Suppressor macrophage treated with lipopolysaccharide for 1 hour (primary cell): Measurements from ENCODE around the gene STEAP1.

Experiments
- DNase-seq, 3 donors: peaks; one replicate each; pipeline ENCODE4 v3.0.0-alpha.2; 2020 to 2022

STEAP1 gene

DNA sequence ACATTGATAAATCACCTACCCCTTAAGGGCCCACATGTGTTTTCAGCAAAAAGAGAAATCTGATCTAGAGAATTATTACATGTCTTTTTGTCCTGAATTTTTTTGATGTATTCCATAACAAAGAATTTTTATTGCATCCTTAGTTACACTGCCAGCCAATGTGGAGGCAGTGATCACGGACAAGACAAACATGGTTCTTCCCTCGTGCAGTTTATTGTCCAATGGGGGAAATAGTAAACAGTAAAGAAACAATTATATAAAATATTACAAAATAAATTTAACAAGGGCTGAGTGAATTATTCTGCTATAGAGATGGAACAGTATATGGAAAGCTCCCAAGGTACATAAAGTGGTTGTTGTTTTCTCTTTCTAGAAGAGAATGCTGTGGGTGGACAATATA is 59.3 kb downstream of the STEAP1 start:
- DNase-seq = no peak
